Neural progenitor cell (in vitro differentiated cells): ENCODE results near the gene NDUFA11. TPM values are rescaled to one million over a fixed set of nuclear protein-coding genes. Genes with fewer than 3 reads are reported as not detected.
"Not testable (repeated sequence)": the region's sequence is repeated elsewhere in the genome, so short reads cannot be mapped to it uniquely, and the experiment has no call there.

Experiments
- DNase-seq: peaks from one replicate; pipeline ENCODE4 v3.0.0-alpha.2; 2016; ENCODE audit warnings: low spot score
- H2AFZ ChIP-seq: fragments of 200-600 bp; sonication (generic); replicated peaks from 2 replicates; pipeline ENCODE4 v1.6.1; 2016; ENCODE audit warnings: antibody characterized with exemption
- H3F3A ChIP-seq: fragments of 200-600 bp; sonication (generic); 2 replicates; pipeline ENCODE4 v1.6.1; 2016; ENCODE audit warnings: antibody characterized with exemption, low read depth
- H3K27ac ChIP-seq: fragments of 200-600 bp; sonication (generic); 2 replicates; pipeline ENCODE4 v1.5.1; 2016; ENCODE audit warnings: mild to moderate bottlenecking
- H3K27me3 ChIP-seq: fragments of 200-600 bp; sonication (generic); 2 replicates; pipeline ENCODE4 v1.6.1; 2016; ENCODE audit warnings: mild to moderate bottlenecking, moderate library complexity
- H3K36me3 ChIP-seq: fragments of 200-600 bp; sonication (generic); 2 replicates; pipeline ENCODE4 v1.5.1; 2016
- H3K4me1 ChIP-seq: fragments of 200-600 bp; sonication (generic); 2 replicates; pipeline ENCODE4 v1.6.1; 2016; ENCODE audit warnings: mixed run types
- H3K4me2 ChIP-seq: fragments of 200-600 bp; sonication (generic); 2 replicates; pipeline ENCODE4 v1.6.1; 2016
- H3K4me3 ChIP-seq: fragments of 200-600 bp; sonication (generic); 2 replicates; pipeline ENCODE4 v1.5.1; 2016
- H3K79me2 ChIP-seq: fragments of 200-600 bp; sonication (generic); 2 replicates; pipeline ENCODE4 v1.6.1; 2016; ENCODE audit warnings: low read depth
- H3K9ac ChIP-seq: fragments of 200-600 bp; sonication (generic); 2 replicates; pipeline ENCODE4 v1.6.1; 2016
- H3K9me3 ChIP-seq: fragments of 200-600 bp; sonication (generic); 2 replicates; pipeline ENCODE4 v1.5.1; 2016; ENCODE audit warnings: low read depth
- H4K20me1 ChIP-seq: fragments of 200-600 bp; sonication (generic); 2 replicates; pipeline ENCODE4 v1.6.1; 2016; ENCODE audit warnings: low read depth
- H3K27ac Mint-ChIP-seq: 3 replicates; pipeline ENCODE4 v1.8.0; 2021; ENCODE audit warnings: mixed read lengths
- H3K27me3 Mint-ChIP-seq: 2 replicates; pipeline ENCODE4 v1.8.0; 2022; ENCODE audit warnings: low read depth, mild to moderate bottlenecking, inconsistent platforms, moderate library complexity, mixed read lengths; ENCODE audit not compliant: insufficient read depth
- H3K36me3 Mint-ChIP-seq: 3 replicates; pipeline ENCODE4 v1.8.0; 2021; ENCODE audit warnings: mixed read lengths
- H3K4me1 Mint-ChIP-seq: 3 replicates; pipeline ENCODE4 v1.8.0; 2021; ENCODE audit warnings: mixed read lengths
- H3K4me3 Mint-ChIP-seq: 3 replicates; pipeline ENCODE4 v1.8.0; 2021; ENCODE audit warnings: mild to moderate bottlenecking, moderate library complexity, mixed read lengths
- H3K9me3 Mint-ChIP-seq: 3 replicates; pipeline ENCODE4 v1.8.0; 2020; ENCODE audit warnings: mixed read lengths
- CTCF ChIP-seq: fragments of 200-600 bp; sonication (generic); IDR thresholded peaks from 2 replicates; pipeline ENCODE4 v1.5.1; 2017; ENCODE audit warnings: antibody characterized with exemption, mild to moderate bottlenecking
- EZH2 ChIP-seq: fragments of 200-600 bp; sonication (generic); IDR thresholded peaks from 2 replicates; pipeline ENCODE4 v1.6.1; 2017; ENCODE audit warnings: antibody characterized with exemption, mild to moderate bottlenecking, moderate library complexity
- EZH2phosphoT487 ChIP-seq: fragments of 200-600 bp; sonication (generic); IDR thresholded peaks from 2 replicates; pipeline ENCODE4 v1.6.1; 2017; ENCODE audit warnings: antibody characterized with exemption
- total RNA-seq: library from RNA; depleted of rRNA; stranded (reverse); fragments of >200 nt; gene quantifications from 2 replicates; pipeline ENCODE4 v1.2.3, GENCODE V29; 2015; ENCODE audit warnings: low replicate concordance

Gene NDUFA11
- total RNA-seq, 1 donor from 2014 or later = 102 TPM

GRCh38 chr19:5850743-5851293 is 52.8 kb downstream of the NDUFA11 start:
- Mint-ChIP-seq H3K4me1 (no peaks in the 10 kb centered on the region), H3K4me3 (no peak overlapping the region), H3K27me3 (no peaks in the 10 kb centered on the region), H3K9me3 (peaks cover 6% of the 10 kb centered on the region), H3K27ac (no peak overlapping the region), H3K36me3 (no peaks in the 10 kb centered on the region)
- Histone ChIP-seq H4K20me1 (no peaks in the 10 kb centered on the region), H3K79me2 (no peaks in the 10 kb centered on the region), H3K9ac (no peak overlapping the region), H3K4me2 (no peak overlapping the region), H3K27me3 (no peaks in the 10 kb centered on the region), H3K4me3 (no peak overlapping the region), H3K4me1 (peaks cover 21% of the 10 kb centered on the region), H2AFZ (no peak overlapping the region), H3K27ac (no peak overlapping the region), H3K9me3 (no peaks in the 10 kb centered on the region), H3F3A (no peaks in the 10 kb centered on the region), H3K36me3 (no peaks in the 10 kb centered on the region)
- no peak for DNase-seq
- TF ChIP-seq EZH2phosphoT487 (no peak), CTCF (no peak), EZH2 (no peak)

- no peaks in the 10 kb centered on the region for H3F3A ChIP-seq
- peaks cover 6% of the 10 kb centered on the region for H3K9me3 Mint-ChIP-seq
- H3K27ac ChIP-seq = no peak overlapping the region
- H3K9ac ChIP-seq = no peak overlapping the region
- no peak overlapping the region for H3K27ac Mint-ChIP-seq
- no peak overlapping the region for H3K4me3 Mint-ChIP-seq
- no peaks in the 10 kb centered on the region for H3K27me3 Mint-ChIP-seq
- no peak overlapping the region for H3K4me3 ChIP-seq
- H3K79me2 ChIP-seq = no peaks in the 10 kb centered on the region
- no peaks in the 10 kb centered on the region for H3K4me1 Mint-ChIP-seq
- H3K27me3 ChIP-seq = no peaks in the 10 kb centered on the region
- H3K36me3 ChIP-seq = no peaks in the 10 kb centered on the region
- peaks cover 15% of the 10 kb centered on the region for H3K4me1 ChIP-seq
- H3K36me3 Mint-ChIP-seq = no peaks in the 10 kb centered on the region
- no peak for DNase-seq
- TF ChIP-seq EZH2 (no peak), EZH2phosphoT487 (no peak)
- H4K20me1 ChIP-seq = no peaks in the 10 kb centered on the region
- no peaks in the 10 kb centered on the region for H3K9me3 ChIP-seq
- no peak overlapping the region for H2AFZ ChIP-seq
- no peak overlapping the region for H3K4me2 ChIP-seq
These were observed 53.4 kb downstream of the NDUFA11 start for GRCh38 chr19:5850189-5850588.

GRCh38 chr19:5848621-5849020 is 55.0 kb downstream of the NDUFA11 start:
- H3K4me3 ChIP-seq, H3K9me3 ChIP-seq, H3K27me3 ChIP-seq, H4K20me1 ChIP-seq, H3K79me2 ChIP-seq, H3K4me2 ChIP-seq, H3K27me3 Mint-ChIP-seq, H3F3A ChIP-seq, DNase-seq, H3K9ac ChIP-seq, H3K36me3 Mint-ChIP-seq, H3K27ac Mint-ChIP-seq, H3K4me1 ChIP-seq, H3K9me3 Mint-ChIP-seq, H3K27ac ChIP-seq, H2AFZ ChIP-seq, H3K4me1 Mint-ChIP-seq, H3K36me3 ChIP-seq, H3K4me3 Mint-ChIP-seq: not testable (repeated sequence)

GRCh38 chr19:5847846-5848245 is 55.7 kb downstream of the NDUFA11 start:
- not testable (repeated sequence) for H3K4me1 Mint-ChIP-seq, H3K27me3 ChIP-seq, H3K4me3 ChIP-seq, H3F3A ChIP-seq, H3K9me3 Mint-ChIP-seq, DNase-seq, H3K4me1 ChIP-seq, H2AFZ ChIP-seq, H3K4me3 Mint-ChIP-seq, H3K36me3 Mint-ChIP-seq, H3K79me2 ChIP-seq, H3K9me3 ChIP-seq, H3K27ac Mint-ChIP-seq, H3K9ac ChIP-seq, H3K27me3 Mint-ChIP-seq, H3K4me2 ChIP-seq, H4K20me1 ChIP-seq, H3K27ac ChIP-seq, H3K36me3 ChIP-seq

Other genes starting within 250 kb of the NDUFA11 start
- gene MICOS13, start 223.3 kb downstream of the NDUFA11 start, total RNA-seq = 7.5 and 15.0 TPM in 2 replicates
- gene HSD11B1L, start 222.8 kb downstream of the NDUFA11 start, total RNA-seq = 7.7 and 60.5 TPM in 2 replicates
- 778 and 991 TPM in 2 replicates for gene RPL36, start 213.5 kb downstream of the NDUFA11 start, total RNA-seq
- 35.9 and 68.4 TPM in 2 replicates for gene LONP1, start 183.6 kb downstream of the NDUFA11 start, total RNA-seq
- not detected in 2 replicates for gene CATSPERD, start 183.2 kb downstream of the NDUFA11 start, total RNA-seq
- gene PRR22, start 119.0 kb downstream of the NDUFA11 start, total RNA-seq = 0.40 TPM in 1 of 2 replicates, not detected in the other
- 20.7 and 27.6 TPM in 2 replicates for gene DUS3L, start 112.6 kb downstream of the NDUFA11 start, total RNA-seq
- 2.4 and 6.0 TPM in 2 replicates for gene NRTN, start 98.7 kb downstream of the NDUFA11 start, total RNA-seq
- not detected in 2 replicates for gene FUT6, start 64.1 kb downstream of the NDUFA11 start, total RNA-seq
- gene FUT3, start 52.3 kb downstream of the NDUFA11 start, total RNA-seq = 0.34 TPM in 1 of 2 replicates, not detected in the other
- gene FUT5, start 33.2 kb downstream of the NDUFA11 start, total RNA-seq = 0.09 TPM in 1 of 2 replicates, not detected in the other
- 4.6 and 6.8 TPM in 2 replicates for gene VMAC, start 1.1 kb upstream of the NDUFA11 start, total RNA-seq
- gene CAPS, start 10.5 kb upstream of the NDUFA11 start, total RNA-seq = 2.2 and 12.4 TPM in 2 replicates
- gene RANBP3, start 74.3 kb upstream of the NDUFA11 start, total RNA-seq = 77.8 and 83.5 TPM in 2 replicates
- gene RFX2, start 206.7 kb upstream of the NDUFA11 start, total RNA-seq = 6.2 and 11.0 TPM in 2 replicates
- gene ACSBG2, start 231.9 kb upstream of the NDUFA11 start, total RNA-seq = not detected in 2 replicates